Activated naive CD4-positive, alpha-beta T cell treated with anti-CD3 and anti-CD28 coated beads for 36 hours (primary cell): Measurements from ENCODE around the gene CCDC174. TPM values are rescaled to one million over a fixed set of nuclear protein-coding genes. Genes with fewer than 3 reads are reported as not detected.
"Not testable (repeated sequence)": the region's sequence is repeated elsewhere in the genome, so short reads cannot be mapped to it uniquely, and the experiment has no call there.

Experiments
- CTCF ChIA-PET: fragments of 350-600 bp; sonication (Branson Sonifier 250); formaldehyde crosslinking; loops from one replicate; lab custom pipeline; 2021; ENCODE audit warnings: antibody characterized with exemption; lab: Charles Lee
- DNase-seq: peaks from one replicate; pipeline ENCODE4 v3.0.0-alpha.2; 2020
- H3K27ac Mint-ChIP-seq: one replicate; pipeline ENCODE4 v1.8.0; 2021; ENCODE audit warnings: mild to moderate bottlenecking, mixed read lengths
- H3K27me3 Mint-ChIP-seq: one replicate; pipeline ENCODE4 v1.8.0; 2021; ENCODE audit warnings: low read depth, mixed read lengths
- H3K36me3 Mint-ChIP-seq: one replicate; pipeline ENCODE4 v1.8.0; 2021; ENCODE audit warnings: low read depth, mixed read lengths
- H3K4me1 Mint-ChIP-seq: one replicate; pipeline ENCODE4 v1.8.0; 2021; ENCODE audit warnings: low read depth, mixed read lengths
- H3K4me3 Mint-ChIP-seq: one replicate; pipeline ENCODE4 v1.8.0; 2021; ENCODE audit warnings: mild to moderate bottlenecking, moderate library complexity, mixed read lengths
- H3K9me3 Mint-ChIP-seq: one replicate; pipeline ENCODE4 v1.8.0; 2021; ENCODE audit warnings: mixed read lengths
- intact Hi-C: fragments of 100-400 bp; cut with micrococcal nuclease; formaldehyde crosslinking; loops from one replicate; pipeline ENCODE4 v1.15.1; 2023
- total RNA-seq, 2 experiments: library from RNA; stranded (reverse); gene quantifications; one replicate each; pipeline ENCODE4 v1.2.3, GENCODE V29; 2021

Gene CCDC174
- total RNA-seq: 10 to 100 TPM; 16.1 to 20.7 TPM

DNA sequence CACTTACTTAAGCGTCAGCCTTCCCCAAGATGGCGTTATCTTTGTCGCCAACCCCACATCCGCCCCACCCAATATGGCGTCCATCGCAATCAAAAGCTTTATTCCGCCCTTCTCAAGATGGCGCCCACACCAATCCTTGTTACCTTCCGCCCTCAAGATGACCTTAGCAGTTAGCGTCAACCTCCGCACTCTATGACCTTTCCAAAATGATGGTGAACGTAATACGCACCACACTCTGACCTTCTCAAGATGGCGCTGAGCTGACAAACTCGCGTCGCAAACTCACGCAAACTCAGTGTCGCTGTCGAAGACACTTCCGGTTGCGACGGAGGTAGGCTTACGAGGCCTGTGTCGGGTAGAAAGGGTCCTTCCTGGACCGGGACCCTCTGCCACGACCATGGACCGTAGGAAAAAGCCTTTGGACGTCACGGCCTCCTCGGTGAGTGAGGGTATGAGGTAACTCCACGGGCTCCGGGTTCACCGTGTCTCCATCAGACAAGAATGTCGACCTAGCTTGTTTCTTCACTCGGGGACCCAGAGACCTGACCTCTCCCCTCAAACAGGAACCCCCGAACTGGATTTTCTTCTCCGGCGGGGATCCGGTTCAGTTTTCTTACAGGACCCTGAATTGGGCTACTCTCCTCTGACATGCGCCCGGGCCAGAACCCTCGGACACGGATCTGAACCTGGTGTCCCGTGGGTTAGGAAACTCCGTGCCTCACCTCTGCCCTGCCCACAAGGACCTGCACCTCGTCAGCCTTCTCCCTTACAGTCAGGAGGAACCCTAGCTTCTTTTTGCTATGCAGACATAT lies at the start of gene CCDC174:
Gene CCDC174, plus strand, starts transcription at position 323 of the 812 bp plus-strand sequence. Its CDS starts 75 bp downstream, at position 398.
- H3K36me3 Mint-ChIP-seq: peaks cover 12% of the 10 kb centered on the region
- peak; percentile 97 for DNase-seq
- CTCF ChIA-PET: interaction anchor here (1.4 to 1.9 kb wide), 3 partner anchors 17 to 143 kb away, joined by 4 to 7 read pairs (median 6); no protein-coding TSS in a partner anchor
- H3K9me3 Mint-ChIP-seq: no peaks in the 10 kb centered on the region
- H3K4me1 Mint-ChIP-seq: peaks cover 38% of the 10 kb centered on the region
- peak within 1 kb of the TSS; percentile 99 for H3K4me3 Mint-ChIP-seq
- H3K27ac Mint-ChIP-seq: peak within 1 kb of the TSS; percentile 98
- H3K27me3 Mint-ChIP-seq: no peaks in the 10 kb centered on the region
- intact Hi-C loops: loop anchor here (1.0 to 5.0 kb wide), 12 partner anchors 53 to 1639 kb away; partner anchors contain the start of genes CAPN7, CHCHD4, EAF1 and LSM3

DNA sequence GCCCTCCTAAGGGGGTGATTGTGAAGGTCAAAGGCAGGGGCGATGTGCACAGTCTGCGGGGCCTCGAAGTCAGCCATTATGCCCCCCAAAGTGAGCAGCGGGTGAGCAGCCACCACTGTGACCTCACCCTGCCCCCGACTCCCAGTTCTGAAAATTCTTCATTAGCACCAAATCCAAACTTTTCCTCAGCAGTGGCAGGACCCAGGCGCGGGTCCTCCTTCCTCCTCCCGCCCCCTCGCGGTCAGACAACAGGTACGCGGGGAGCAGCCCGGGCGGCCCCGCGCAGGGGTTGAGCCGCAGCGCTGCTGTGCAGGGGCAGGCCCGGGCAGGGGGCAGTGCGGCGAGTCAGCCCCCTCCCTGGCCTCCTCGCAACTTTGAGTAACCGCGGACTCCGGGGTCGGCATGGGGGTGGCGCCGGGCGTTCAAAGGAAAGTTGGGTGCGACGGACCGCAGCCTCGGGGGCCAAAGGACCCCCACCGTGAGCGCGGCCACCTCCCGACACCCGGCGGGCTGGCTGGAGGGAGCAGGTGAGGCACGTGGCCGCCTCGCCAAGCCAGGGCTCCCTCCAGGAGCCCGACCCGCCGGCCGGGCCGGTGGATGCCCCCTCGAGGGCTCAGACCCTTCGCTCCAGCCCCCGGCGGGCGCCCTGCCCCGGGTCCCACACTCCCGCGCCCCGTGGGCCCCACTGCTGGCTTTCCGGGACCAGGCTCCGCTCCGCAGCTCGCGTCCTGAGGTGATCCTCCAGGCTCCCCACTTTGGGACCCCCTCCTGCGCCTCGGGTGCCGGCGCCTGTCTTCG lies 49.4 kb upstream of the CCDC174 start:
- CTCF ChIA-PET: no interaction called here
- H3K9me3 Mint-ChIP-seq: no peaks in the 10 kb centered on the region
- H3K36me3 Mint-ChIP-seq: no peaks in the 10 kb centered on the region
- H3K27me3 Mint-ChIP-seq: peaks cover 62% of the 10 kb centered on the region
- H3K27ac Mint-ChIP-seq: no peak overlapping the region
- H3K4me3 Mint-ChIP-seq: no peak overlapping the region
- intact Hi-C loops: no loop called here
- H3K4me1 Mint-ChIP-seq: peaks cover 3% of the 10 kb centered on the region
- DNase-seq: no peak

DNA sequence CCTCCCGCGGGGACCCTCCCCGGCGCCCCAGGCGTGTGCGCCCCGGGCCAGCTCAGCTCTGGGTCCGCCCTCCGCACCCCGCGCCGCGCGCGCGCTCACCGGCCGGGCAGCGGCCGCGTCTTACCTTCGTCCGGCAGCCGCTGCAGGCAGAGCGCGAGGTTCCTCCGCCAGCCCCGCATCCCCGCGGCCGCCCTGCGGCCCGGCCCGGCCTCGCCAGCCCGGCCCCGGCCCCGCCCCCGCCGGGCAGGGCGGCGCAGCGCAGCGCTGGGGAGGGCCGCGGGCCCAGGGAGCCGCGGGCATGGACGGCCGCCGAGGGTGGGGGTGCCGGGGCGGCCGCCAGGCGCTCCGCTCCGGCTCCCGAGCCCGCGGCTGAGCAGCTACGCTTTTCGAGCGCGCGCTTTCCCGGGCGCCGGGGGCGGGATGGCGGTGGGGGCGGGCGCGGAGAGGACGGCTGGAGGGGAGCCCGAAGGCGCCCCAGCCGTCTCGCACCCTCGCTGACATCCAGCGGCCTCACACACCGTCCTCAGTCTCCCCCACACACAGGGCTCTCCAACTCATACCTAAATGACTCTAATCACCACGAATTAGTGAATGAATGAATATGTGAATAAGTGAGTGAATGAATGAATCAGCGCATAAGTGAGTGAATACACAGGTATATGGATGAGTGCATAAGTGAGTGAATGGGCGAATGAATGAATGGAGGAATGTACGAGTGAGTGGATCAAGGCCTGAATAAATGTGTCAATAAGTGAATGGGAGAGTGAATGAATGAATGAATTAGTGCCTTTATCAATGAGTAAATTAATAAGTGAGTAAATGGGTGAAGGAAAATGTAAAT lies 48.5 kb upstream of the CCDC174 start:
- no peaks in the 10 kb centered on the region for H3K36me3 Mint-ChIP-seq
- intact Hi-C loops: no loop called here
- peaks cover 60% of the 10 kb centered on the region for H3K27me3 Mint-ChIP-seq
- DNase-seq: no peak
- H3K4me1 Mint-ChIP-seq: peaks cover 3% of the 10 kb centered on the region
- H3K4me3 Mint-ChIP-seq: no peak overlapping the region
- no peaks in the 10 kb centered on the region for H3K9me3 Mint-ChIP-seq
- H3K27ac Mint-ChIP-seq: no peak overlapping the region
- CTCF ChIA-PET: no interaction called here

DNA sequence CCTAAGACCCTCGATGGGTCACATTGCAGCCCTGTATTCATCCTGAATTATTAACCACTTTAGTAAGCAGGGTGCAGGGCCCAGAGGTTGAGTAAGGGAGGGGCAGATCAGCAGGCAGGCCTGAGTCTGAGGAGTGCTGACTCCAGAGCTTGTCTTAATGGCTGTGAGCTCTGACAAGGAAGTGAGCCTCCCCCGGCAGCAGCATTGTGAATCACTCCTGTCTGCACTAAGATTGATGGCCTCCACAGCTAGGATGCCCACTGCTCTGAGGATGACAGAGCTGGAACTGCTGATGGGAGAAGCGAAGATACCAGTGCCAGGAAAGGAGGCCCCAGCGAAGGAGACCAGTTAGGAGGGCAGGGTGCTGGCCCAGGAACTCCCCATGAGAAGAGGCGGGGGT lies 46.5 kb upstream of the CCDC174 start:
- Mint-ChIP-seq H3K4me3 (no peak overlapping the region), H3K9me3 (no peaks in the 10 kb centered on the region), H3K27me3 (peaks cover 43% of the 10 kb centered on the region), H3K27ac (no peak overlapping the region), H3K4me1 (peaks cover 2% of the 10 kb centered on the region), H3K36me3 (no peaks in the 10 kb centered on the region)
- no peak for DNase-seq
- intact Hi-C loops: no loop called here
- CTCF ChIA-PET: no interaction called here

DNA sequence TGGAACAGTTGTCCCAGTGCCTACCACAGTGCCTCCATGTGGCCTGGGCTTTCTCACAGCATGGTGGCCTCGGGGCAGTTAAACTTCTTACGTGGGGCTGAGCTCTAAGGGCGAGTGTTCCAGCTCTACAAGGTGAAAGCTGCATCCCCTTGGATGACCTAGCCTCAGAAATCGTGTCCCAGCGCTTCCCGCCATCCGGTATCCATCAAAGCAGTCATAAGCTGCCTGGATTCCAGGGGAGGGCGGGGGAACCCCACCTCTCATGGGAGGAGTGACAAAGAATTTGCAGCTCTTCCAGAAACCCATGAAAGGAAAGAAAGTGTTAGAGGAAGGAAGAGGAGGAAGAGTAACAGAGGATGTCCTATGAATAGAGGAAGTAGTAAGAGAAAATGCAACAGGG lies 45.8 kb upstream of the CCDC174 start:
- CTCF ChIA-PET: interaction anchor here (0.7 kb wide), 1 partner anchor 227 kb away, joined by 3 read pairs; no protein-coding TSS in a partner anchor
- intact Hi-C loops: no loop called here
- Mint-ChIP-seq H3K27ac (no peak overlapping the region), H3K36me3 (no peaks in the 10 kb centered on the region), H3K27me3 (peaks cover 36% of the 10 kb centered on the region), H3K4me3 (no peak overlapping the region), H3K9me3 (no peaks in the 10 kb centered on the region), H3K4me1 (peaks cover 2% of the 10 kb centered on the region)
- no peak for DNase-seq

DNA sequence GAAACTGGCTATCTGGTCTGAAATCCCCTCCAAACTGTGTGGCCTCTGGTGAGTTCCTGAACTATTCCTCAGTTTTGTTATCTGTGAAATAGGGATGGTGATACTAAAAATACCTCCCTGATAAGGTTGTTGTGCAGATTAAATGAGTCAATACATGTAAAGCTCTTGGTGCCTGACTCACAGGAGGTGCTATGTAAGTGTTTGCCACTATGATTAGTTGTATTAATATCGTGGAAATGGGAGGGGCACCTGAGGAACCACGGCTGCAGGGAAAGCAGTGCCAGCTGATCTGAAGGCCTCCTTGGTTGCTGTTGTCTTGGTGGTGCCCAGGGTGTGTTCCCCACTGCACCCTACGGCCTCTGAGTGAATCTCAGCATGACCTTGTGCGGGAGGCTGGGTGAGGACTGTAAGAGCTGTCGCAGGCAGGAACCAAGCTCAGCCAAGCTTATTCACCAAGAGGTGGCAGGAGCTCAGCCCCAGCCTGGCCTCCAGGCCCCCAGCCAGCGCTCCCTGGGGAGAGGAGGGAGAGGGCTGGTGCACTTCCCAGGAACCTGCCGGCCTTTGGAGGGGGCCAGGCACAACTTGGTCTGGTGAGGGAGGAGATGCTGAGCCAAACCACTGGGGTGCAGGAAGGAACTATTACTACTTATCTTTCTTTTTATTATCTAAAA lies 44.8 kb upstream of the CCDC174 start:
- H3K4me3 Mint-ChIP-seq: no peak overlapping the region
- no peak for DNase-seq
- intact Hi-C loops: no loop called here
- no peaks in the 10 kb centered on the region for H3K36me3 Mint-ChIP-seq
- peaks cover under 1% of the 10 kb centered on the region for H3K4me1 Mint-ChIP-seq
- H3K9me3 Mint-ChIP-seq: no peaks in the 10 kb centered on the region
- H3K27me3 Mint-ChIP-seq: peaks cover 25% of the 10 kb centered on the region
- CTCF ChIA-PET: no interaction called here
- no peak overlapping the region for H3K27ac Mint-ChIP-seq

DNA sequence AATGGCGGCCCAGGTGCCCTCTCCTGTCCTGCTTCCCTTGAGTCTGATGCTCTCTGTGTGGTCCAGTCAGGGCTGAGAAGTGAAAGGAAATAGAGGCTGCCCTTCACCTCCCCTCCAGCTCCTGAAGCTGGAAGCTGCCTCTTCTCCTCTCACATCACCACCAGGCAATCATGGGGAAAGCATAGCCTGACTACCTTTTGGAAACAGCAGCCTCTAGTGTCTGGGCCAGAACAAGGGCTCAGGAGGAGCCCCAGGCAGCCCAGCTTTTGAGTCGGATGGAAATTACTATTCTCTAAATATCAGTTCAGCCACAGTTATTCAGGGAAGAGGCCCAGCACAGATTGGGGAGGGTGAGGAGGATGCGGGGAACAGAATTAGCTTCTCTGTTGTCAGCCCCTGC lies 43.3 kb upstream of the CCDC174 start:
- no peaks in the 10 kb centered on the region for H3K4me1 Mint-ChIP-seq
- no peak overlapping the region for H3K4me3 Mint-ChIP-seq
- no peaks in the 10 kb centered on the region for H3K9me3 Mint-ChIP-seq
- H3K36me3 Mint-ChIP-seq: no peaks in the 10 kb centered on the region
- DNase-seq: no peak
- H3K27me3 Mint-ChIP-seq: peaks cover 23% of the 10 kb centered on the region
- no peak overlapping the region for H3K27ac Mint-ChIP-seq
- CTCF ChIA-PET: no interaction called here
- intact Hi-C loops: no loop called here

DNA sequence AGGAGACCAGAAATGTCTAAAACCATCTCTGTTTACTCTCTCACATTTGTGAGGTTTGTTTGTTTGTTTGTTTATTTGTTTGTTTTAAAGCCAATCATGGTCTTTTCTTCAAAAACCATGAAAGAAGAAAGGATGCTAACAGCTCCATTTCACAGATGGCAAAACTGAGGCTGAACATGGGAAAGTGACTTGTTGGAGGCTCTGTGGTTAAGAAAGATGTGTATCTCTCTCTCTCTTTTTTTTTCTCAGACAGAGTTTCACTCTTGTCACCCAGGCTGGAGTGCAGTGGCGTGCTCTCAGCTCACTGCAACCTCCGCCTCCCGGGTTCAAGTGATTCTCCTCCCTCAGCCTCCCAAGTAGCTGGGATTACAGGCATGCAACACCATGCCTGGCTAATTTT lies 42.5 kb upstream of the CCDC174 start:
- H3K27me3 Mint-ChIP-seq: peaks cover 19% of the 10 kb centered on the region

DNA sequence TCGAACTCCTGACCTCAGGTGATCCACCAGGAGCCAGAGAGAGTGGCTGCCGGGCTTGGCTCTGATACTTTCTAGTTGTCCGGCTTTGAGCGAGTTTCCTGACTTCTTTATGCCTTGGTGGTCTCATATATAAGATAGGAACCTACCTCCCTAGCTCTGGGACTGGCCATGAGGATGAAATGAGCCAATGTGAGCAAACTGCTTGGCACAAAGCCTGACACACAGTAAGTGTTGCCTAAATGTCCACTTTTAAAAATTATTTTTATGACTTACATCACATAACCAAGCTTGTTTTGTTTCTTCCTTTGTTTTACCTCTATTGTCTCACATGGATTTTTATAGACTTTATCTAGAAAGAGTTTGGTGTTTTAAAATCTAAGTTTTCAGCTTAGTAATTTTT lies 42.1 kb upstream of the CCDC174 start:
- Mint-ChIP-seq H3K36me3 (no peaks in the 10 kb centered on the region), H3K9me3 (no peaks in the 10 kb centered on the region), H3K4me3 (no peak overlapping the region), H3K27ac (no peak overlapping the region), H3K4me1 (no peaks in the 10 kb centered on the region), H3K27me3 (peaks cover 16% of the 10 kb centered on the region)
- intact Hi-C loops: no loop called here
- DNase-seq: no peak
- CTCF ChIA-PET: interaction anchor here (0.7 kb wide), 1 partner anchor 9 kb away, joined by 3 read pairs; no protein-coding TSS in a partner anchor

More for the DNA sequence above, 42.5 kb upstream of the CCDC174 start:
- intact Hi-C loops, H3K9me3 Mint-ChIP-seq, H3K4me3 Mint-ChIP-seq, DNase-seq, H3K4me1 Mint-ChIP-seq, H3K36me3 Mint-ChIP-seq, H3K27ac Mint-ChIP-seq: not testable (repeated sequence)
- CTCF ChIA-PET: interaction anchor here (0.7 kb wide), 2 partner anchors 10 to 35 kb away, joined by 3 to 5 read pairs; no protein-coding TSS in a partner anchor

DNA sequence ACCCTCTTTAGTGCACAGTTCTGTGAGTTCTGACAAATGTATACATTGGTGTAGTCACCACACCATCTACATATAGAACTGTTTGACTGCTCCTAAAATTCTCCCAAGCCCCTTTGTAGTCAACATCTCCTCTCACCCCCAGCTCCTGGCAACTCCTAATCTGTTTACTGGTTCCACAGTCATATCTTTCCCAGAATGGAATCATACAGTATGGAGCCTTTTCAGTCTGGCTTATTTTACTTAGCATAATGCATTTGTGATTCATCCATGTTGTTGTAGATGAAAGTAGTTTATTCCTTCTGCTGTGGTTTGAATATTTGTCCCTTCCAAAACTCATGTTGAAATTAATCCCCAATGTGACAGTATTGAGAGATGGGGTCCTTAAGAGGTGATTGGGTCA lies 41.6 kb upstream of the CCDC174 start:
- intact Hi-C loops: no loop called here
- Mint-ChIP-seq H3K27me3 (peaks cover 15% of the 10 kb centered on the region), H3K4me1 (no peaks in the 10 kb centered on the region), H3K9me3 (no peaks in the 10 kb centered on the region), H3K27ac (no peak overlapping the region), H3K4me3 (no peak overlapping the region), H3K36me3 (no peaks in the 10 kb centered on the region)
- CTCF ChIA-PET: interaction anchor here (0.7 kb wide), 1 partner anchor 9 kb away, joined by 3 read pairs; no protein-coding TSS in a partner anchor
- no peak for DNase-seq

DNA sequence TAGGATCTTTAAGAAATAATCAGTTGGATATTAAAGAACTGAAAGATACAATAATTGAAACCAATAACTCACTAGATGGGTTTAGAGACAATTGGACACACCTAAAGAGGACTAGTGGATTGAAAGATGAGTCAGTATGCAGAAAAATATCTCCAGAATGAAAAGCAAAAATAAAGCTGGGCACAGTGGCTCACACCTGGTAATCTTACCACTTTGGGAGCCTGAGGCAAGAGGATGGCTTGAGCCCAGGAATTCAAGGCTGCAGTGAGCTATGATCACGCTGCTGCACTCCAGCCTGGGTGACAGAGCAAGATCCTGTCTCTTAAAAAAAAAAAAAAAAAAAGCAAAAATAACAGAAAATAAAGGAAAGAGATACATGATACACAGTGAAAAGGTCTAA lies 37.4 kb upstream of the CCDC174 start:
- peaks cover 15% of the 10 kb centered on the region for H3K27me3 Mint-ChIP-seq
- H3K36me3 Mint-ChIP-seq: no peaks in the 10 kb centered on the region
- H3K27ac Mint-ChIP-seq: no peak overlapping the region
- no peaks in the 10 kb centered on the region for H3K4me1 Mint-ChIP-seq
- no peak for DNase-seq
- intact Hi-C loops: no loop called here
- no peaks in the 10 kb centered on the region for H3K9me3 Mint-ChIP-seq
- no peak overlapping the region for H3K4me3 Mint-ChIP-seq
- CTCF ChIA-PET: no interaction called here
